ENCODE results near the gene ARL6IP6.
"Not testable (repeated sequence)": the region's sequence is repeated elsewhere in the genome, so short reads cannot be mapped to it uniquely, and the experiment has no call there.

GRCh38 chr2:152722639-152723038, 4.2 kb downstream of the ARL6IP6 start:
- TF ChIP-seq CTCF (IDR thresholded peaks at IDR 0.05; ENCODE audit: insufficient read depth, low read length, poor library complexity, severe bottlenecking); EZH2phosphoT487 (conservative IDR thresholded peaks at IDR 0.05; ENCODE audit: low read length): not testable (repeated sequence)
